Adipocyte (in vitro differentiated cells): ENCODE measurements around the gene ENPP6.

Experiments used
- DNase-seq: peaks from one replicate; pipeline ENCODE4 v3.0.0-alpha.2; 2015; ENCODE audit warnings: low read depth
- H3K27me3 ChIP-seq: replicated peaks from 2 replicates; pipeline ENCODE4 v1.7.0; 2013; ENCODE audit warnings: mild to moderate bottlenecking, low read length, moderate library complexity; ENCODE audit not compliant: control insufficient read depth, insufficient read depth
- H3K36me3 ChIP-seq: 2 replicates; pipeline ENCODE4 v1.7.0; 2013; ENCODE audit warnings: low read length, mild to moderate bottlenecking, moderate library complexity; ENCODE audit not compliant: control insufficient read depth, insufficient read depth, severe bottlenecking
- H3K4me1 ChIP-seq: 2 replicates; pipeline ENCODE4 v1.7.0; 2013; ENCODE audit warnings: mild to moderate bottlenecking, low read length, moderate library complexity; ENCODE audit not compliant: control insufficient read depth, insufficient read depth
- H3K4me3 ChIP-seq: 2 replicates; pipeline ENCODE4 v1.7.0; 2013; ENCODE audit warnings: mild to moderate bottlenecking, low read length, moderate library complexity
- H3K9ac ChIP-seq: 2 replicates; pipeline ENCODE4 v1.7.0; 2013; ENCODE audit warnings: mild to moderate bottlenecking, low read length, moderate library complexity
- H3K9me3 ChIP-seq: 2 replicates; pipeline ENCODE4 v1.7.0; 2013; ENCODE audit warnings: mild to moderate bottlenecking, low read length, moderate library complexity; ENCODE audit not compliant: control insufficient read depth

ENPP6 gene

DNA sequence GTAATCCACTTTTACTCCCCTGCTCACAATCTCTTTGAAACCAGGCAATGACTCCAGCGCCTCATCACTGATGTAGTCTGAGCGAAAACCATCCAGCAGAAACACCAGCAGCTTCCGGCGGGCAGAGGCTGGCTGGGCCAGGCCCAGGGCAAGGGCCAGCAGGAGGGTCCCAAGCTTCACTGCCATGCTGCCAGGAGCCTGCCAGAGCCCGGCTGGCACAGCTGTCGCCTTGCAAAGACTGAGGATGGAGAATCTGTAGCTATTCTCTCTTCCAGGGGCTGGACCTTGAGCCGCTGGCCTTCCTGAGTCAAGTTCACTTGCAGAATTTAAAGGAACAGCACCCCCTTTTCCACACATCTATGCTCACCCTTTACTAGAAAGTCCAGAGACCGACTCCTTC, at the start of gene ENPP6:
Gene ENPP6, minus strand, starts transcription at position 240 of the 400 bp plus-strand sequence. Its CDS starts 54 bp downstream, at position 186.
- no peaks in the 10 kb centered on the region for H3K36me3 ChIP-seq
- H3K9ac ChIP-seq, result no peak within 1 kb of the TSS
- H3K4me3 ChIP-seq, result no peak within 1 kb of the TSS
- DNase-seq, result no peak
- no peaks in the 10 kb centered on the region for H3K9me3 ChIP-seq
- no peaks in the 10 kb centered on the region for H3K4me1 ChIP-seq
- peaks cover 19% of the 10 kb centered on the region for H3K27me3 ChIP-seq

DNA sequence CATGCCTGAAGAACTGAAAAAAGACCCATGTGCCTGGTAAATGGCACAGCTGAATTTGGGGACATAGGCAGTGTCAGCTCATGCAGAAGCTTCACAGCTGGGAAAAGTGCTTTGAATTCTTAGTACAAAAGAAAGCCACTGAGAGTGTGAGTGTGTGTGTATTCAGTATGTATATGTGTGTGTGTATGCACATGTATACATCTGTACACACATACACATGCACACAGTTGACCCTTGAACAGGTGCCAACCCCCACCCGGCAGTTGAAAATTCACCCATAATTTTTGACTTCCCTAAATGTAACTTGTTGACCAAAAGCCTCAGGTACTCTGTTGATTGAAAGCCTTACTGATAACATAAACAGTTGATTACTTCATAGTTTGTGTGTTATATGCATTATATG, 49.5 kb upstream of the ENPP6 start:
- H3K9me3 ChIP-seq, result no peaks in the 10 kb centered on the region
- H3K36me3 ChIP-seq, result no peaks in the 10 kb centered on the region
- DNase-seq, result no peak
- H3K4me1 ChIP-seq, result peaks cover 35% of the 10 kb centered on the region
- peak overlapping the region; percentile 71 for H3K9ac ChIP-seq
- H3K27me3 ChIP-seq, result no peaks in the 10 kb centered on the region
- H3K4me3 ChIP-seq, result no peak overlapping the region

DNA sequence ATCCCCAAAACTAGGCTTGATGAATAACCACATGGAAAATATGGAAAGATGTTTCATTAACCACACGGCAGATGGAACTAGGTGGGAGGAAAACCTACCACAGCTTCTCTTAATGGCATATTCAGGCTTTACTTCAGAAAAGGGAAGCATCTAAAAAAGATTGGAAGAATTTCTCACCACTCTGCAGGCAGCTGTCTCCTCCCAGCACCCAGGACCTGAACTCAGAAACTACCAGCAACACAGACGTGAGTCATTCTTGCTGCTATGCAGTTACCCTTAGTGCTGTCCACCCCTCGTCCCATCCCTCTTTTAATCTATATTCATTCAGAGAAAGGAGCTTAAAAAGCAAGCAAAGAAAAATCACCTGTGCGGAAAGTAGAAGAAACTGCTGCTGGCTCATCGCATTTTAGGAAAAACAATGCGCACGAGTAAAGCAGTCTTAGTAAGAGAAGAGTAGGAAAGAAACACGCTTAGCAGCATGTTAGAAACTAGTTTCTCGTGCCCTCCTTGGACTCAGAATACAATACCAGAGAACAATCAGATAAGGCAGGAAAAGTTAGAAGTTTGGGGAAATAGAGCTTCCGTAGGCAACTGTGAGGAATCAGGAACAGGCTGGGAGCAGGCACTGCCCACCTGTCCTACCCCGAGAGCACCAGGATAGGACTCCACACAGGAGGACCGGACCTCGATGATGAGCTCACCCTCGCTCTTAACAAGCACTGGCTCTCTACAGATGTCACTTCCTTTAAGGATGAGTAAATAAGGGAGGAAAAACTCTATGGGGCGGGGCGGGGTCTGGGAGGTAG, 48.1 kb upstream of the ENPP6 start:
- peak; percentile 11 for DNase-seq
- no peak overlapping the region for H3K9ac ChIP-seq
- no peak overlapping the region for H3K4me3 ChIP-seq
- no peaks in the 10 kb centered on the region for H3K9me3 ChIP-seq
- H3K27me3 ChIP-seq, result no peaks in the 10 kb centered on the region
- peaks cover 31% of the 10 kb centered on the region for H3K4me1 ChIP-seq
- H3K36me3 ChIP-seq, result no peaks in the 10 kb centered on the region

DNA sequence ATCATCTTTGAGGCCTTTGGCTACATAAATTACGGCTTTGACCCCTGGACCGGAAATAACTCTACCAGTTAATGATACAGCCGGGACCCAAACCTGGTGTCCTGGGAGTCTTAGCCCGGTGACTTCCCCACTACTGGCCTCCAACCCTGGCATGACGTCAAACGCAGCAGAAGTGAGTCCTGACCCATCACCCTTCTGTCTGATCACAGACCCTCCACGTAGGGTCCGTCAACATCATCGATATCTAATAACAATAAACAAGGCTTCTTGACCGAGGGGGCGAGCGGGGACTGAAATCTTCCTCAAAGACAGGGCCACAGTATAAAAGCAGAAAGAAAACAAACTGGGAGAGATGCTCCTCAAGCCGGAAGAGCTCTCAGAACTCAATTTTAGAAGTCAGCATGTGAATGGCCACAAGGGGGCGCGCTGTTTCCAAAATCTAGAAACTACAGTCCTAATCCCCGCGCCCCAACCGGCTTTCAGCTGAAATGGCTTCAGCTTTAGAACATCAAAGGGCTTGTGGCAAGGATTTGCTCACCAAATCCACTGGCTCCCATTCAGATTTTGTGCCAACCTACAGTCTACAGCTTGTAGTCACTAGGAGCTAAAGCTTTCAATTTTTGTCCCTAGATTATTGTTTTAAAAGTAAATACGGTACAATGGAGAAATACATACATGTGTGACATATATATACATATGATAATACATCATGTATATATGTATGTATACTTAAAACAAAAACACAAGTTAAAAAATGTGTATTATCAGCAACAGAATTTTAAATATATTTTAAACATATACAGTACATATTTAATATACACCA, 46.4 kb upstream of the ENPP6 start:
- Histone ChIP-seq H3K9me3 (no peaks in the 10 kb centered on the region), H3K36me3 (no peaks in the 10 kb centered on the region), H3K9ac (peak overlapping the region; percentile 47), H3K4me1 (peaks cover 34% of the 10 kb centered on the region), H3K27me3 (no peaks in the 10 kb centered on the region), H3K4me3 (no peak overlapping the region)
- DNase-seq, result peak; percentile 98

DNA sequence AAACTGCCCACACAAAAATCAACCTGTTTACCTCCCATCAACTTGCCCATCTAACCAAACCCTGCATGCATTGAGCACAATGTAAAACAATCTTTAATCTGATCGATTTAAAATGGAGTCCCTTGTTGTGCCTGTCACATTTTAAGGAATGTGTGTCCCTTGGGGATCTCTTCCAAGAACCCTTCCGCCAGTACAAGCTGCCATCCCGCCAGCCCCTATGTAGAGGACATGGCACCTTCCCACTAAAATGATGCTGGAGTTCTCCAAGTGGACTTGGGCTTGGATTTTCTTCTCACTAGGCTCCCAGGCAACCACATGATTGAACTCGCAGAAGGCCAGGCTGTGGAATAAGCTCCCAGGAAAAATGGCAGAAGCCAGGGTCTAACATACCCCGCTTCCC, 45.8 kb upstream of the ENPP6 start:
- Histone ChIP-seq H3K4me1 (peaks cover 28% of the 10 kb centered on the region), H3K9ac (peak overlapping the region; percentile 47), H3K36me3 (no peaks in the 10 kb centered on the region), H3K27me3 (no peaks in the 10 kb centered on the region), H3K9me3 (no peaks in the 10 kb centered on the region), H3K4me3 (no peak overlapping the region)
- DNase-seq, result no peak

DNA sequence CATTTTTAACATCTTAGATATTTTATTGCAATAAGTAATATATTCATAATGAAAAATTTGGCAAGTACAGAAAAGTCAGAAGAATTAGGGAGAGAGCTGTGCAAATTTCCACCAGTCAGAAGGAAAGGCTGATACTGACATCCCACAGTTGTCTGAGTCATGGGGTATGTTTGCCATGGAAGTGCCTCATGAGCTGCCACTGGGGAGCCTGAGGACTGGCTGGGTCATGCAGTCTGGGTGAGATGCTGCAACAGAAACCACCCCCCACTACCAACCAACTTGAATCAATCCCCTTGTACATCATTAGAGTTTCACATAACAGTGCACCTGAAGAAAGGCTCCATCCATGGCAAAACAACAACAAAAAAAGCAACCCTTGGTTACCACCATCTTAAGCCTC, 45.2 kb upstream of the ENPP6 start:
- H3K27me3 ChIP-seq, result peaks cover under 1% of the 10 kb centered on the region
- peaks cover 24% of the 10 kb centered on the region for H3K4me1 ChIP-seq
- no peak for DNase-seq
- no peak overlapping the region for H3K9ac ChIP-seq
- H3K4me3 ChIP-seq, result no peak overlapping the region
- no peaks in the 10 kb centered on the region for H3K9me3 ChIP-seq
- H3K36me3 ChIP-seq, result no peaks in the 10 kb centered on the region

DNA sequence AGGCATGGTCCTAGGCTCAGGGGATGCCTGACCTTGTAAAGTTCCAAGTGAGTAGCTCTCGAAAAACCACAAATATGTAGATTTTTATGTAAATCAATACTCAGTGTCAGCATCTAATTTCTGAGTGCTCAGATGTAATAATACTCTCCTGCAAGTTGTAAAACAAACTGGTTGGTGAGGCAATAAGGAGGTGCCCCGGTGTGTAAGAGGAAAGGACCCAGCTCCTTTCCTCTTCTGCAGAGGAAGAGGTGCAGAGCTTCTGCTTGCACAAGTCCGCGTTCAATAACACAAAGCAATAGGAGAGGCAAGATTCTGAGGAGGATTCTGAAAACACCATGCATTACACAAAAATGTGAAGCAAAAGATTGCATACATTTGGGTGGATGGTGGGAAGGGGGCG, 43.6 kb upstream of the ENPP6 start:
- no peak overlapping the region for H3K9ac ChIP-seq
- no peaks in the 10 kb centered on the region for H3K36me3 ChIP-seq
- DNase-seq, result no peak
- H3K27me3 ChIP-seq, result peaks cover 7% of the 10 kb centered on the region
- H3K9me3 ChIP-seq, result no peaks in the 10 kb centered on the region
- peaks cover 18% of the 10 kb centered on the region for H3K4me1 ChIP-seq
- H3K4me3 ChIP-seq, result no peak overlapping the region

DNA sequence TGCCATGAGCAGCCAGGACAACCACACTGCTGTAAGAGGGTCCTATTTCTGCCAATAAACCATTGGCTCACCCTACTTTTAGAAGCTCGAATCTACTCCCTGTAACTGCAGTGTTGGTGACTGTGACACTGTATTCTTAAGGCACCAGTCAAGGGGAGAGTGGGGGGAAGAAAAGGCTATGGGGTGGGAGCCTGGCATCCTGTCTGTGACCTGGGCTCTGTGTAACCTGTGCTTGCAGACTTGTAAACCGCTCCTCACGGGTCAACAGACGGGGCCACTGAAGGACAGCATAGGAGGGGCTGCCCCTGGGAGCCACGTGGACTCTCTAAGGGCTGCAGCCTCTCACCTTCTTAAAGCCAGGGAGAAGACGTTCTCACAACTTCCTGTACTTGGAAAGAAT, 42.2 kb upstream of the ENPP6 start:
- no peak overlapping the region for H3K9ac ChIP-seq
- H3K9me3 ChIP-seq, result no peaks in the 10 kb centered on the region
- H3K36me3 ChIP-seq, result no peaks in the 10 kb centered on the region
- peaks cover 16% of the 10 kb centered on the region for H3K4me1 ChIP-seq
- H3K27me3 ChIP-seq, result peaks cover 7% of the 10 kb centered on the region
- no peak overlapping the region for H3K4me3 ChIP-seq
- no peak for DNase-seq

DNA sequence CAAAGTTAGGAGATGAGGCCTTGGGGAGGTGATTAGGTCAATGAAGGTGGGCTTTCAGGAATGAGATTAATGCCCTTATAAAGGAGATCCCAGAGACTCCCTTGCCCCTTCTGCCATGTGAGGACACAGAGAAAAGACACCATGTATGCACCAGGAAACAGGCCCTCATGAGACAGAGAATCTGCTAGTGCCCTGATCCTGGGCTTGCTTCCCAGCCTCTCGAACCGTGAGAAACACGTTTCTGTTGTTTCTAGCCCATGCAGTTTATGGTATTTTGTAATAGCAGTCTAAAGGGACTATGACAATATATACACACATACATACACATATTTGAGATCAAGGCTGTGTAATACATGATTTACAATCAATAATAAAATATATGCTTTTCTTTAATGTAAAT, 41.4 kb upstream of the ENPP6 start:
- no peak for DNase-seq
- peaks cover 7% of the 10 kb centered on the region for H3K27me3 ChIP-seq
- H3K9me3 ChIP-seq, result no peaks in the 10 kb centered on the region

DNA sequence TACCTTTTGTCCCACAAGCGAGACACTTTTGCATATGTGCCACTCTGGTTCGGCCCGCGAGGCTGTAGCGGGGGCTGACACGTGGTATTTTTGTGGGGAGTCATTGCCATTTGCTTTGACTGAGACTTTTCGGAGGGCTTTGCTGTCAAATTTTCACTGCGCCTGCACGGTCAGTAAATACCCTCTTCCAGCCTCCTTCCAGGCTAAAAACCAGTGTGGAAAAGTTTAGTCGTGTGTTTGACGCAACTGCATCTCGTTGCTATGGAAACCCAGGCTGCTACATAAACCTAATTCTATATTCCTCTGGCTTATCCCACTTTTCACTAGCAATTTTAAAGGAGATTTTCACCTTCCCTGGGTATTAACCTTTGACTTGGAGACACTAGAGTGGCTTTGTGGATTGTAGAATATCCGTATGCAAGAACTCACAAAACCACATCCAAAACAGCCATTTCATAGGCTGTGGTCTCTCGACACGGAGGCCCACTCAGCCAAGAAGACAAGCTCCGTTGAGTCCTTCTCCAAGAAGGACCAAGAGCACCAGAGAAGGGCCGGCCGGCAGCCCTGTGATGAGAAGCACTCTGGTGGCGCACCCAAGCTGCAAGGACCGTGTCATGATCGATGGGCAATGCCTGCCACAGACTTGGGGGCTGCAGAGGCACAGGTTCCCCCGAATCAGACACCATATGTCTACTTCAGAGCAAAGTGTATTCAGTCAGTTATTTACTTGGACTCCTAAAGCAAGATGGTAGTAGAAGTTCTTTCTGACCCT, 38.4 kb upstream of the ENPP6 start:
- Histone ChIP-seq H3K4me1 (peaks cover 4% of the 10 kb centered on the region), H3K27me3 (peaks cover 7% of the 10 kb centered on the region), H3K9me3 (no peaks in the 10 kb centered on the region), H3K36me3 (no peaks in the 10 kb centered on the region), H3K4me3 (no peak overlapping the region), H3K9ac (no peak overlapping the region)
- DNase-seq, result no peak

More for the DNA sequence above, 41.4 kb upstream of the ENPP6 start:
- no peak overlapping the region for H3K4me3 ChIP-seq
- H3K9ac ChIP-seq, result no peak overlapping the region
- H3K4me1 ChIP-seq, result peaks cover 16% of the 10 kb centered on the region
- H3K36me3 ChIP-seq, result no peaks in the 10 kb centered on the region

DNA sequence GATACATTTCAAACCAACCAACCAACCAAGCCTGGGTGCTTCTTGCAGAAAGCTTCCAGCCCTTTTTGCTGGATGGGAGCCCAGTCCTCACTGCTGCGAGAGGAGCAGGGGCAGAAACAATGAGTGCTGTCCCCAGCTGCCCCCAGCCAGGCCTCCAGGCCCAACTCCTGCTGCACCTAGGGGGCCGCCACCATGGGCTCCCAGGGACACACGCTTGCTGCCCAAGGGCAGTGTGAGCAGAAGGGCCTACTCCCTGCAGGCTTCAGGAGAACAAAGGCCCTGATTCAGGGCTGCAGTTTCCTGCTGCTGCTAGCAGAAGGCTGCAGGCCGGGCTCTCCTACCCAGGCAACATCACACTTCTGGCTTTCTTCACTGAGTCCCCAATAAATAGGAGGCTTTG, 37.7 kb upstream of the ENPP6 start:
- H3K36me3 ChIP-seq, result no peaks in the 10 kb centered on the region
- H3K9ac ChIP-seq, result no peak overlapping the region
- DNase-seq, result no peak
- H3K4me3 ChIP-seq, result no peak overlapping the region
- peaks cover under 1% of the 10 kb centered on the region for H3K4me1 ChIP-seq
- H3K27me3 ChIP-seq, result peaks cover 7% of the 10 kb centered on the region
- no peaks in the 10 kb centered on the region for H3K9me3 ChIP-seq
